Measurements from ENCODE around the gene ARHGAP19.

DNA sequence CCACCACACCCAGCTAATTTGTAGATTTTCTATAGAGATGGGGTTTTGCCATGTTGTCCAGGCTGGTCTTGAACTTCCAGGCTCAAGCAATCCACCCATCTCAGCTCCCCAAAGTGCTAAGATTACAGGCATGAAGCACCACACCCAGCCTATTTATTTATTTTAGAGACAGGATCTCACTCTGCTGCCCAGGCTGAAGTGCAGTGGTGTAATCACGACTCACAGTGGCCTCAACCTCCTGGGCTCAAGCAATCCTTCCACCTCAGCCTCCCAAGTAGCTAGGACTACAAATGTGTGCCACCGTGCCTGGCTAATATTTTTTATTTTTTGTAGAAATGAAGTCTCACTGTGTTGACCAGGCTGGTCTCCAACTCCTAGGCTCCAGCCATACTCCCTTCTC lies 49.0 kb upstream of the ARHGAP19 start:
- TF ChIP-seq, protein P1, sequence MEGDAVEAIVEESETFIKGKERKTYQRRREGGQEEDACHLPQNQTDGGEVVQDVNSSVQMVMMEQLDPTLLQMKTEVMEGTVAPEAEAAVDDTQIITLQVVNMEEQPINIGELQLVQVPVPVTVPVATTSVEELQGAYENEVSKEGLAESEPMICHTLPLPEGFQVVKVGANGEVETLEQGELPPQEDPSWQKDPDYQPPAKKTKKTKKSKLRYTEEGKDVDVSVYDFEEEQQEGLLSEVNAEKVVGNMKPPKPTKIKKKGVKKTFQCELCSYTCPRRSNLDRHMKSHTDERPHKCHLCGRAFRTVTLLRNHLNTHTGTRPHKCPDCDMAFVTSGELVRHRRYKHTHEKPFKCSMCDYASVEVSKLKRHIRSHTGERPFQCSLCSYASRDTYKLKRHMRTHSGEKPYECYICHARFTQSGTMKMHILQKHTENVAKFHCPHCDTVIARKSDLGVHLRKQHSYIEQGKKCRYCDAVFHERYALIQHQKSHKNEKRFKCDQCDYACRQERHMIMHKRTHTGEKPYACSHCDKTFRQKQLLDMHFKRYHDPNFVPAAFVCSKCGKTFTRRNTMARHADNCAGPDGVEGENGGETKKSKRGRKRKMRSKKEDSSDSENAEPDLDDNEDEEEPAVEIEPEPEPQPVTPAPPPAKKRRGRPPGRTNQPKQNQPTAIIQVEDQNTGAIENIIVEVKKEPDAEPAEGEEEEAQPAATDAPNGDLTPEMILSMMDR (conservative IDR thresholded peaks at IDR 0.05): no peak
- TF ChIP-seq EZH2 (IDR thresholded peaks at IDR 0.05; ENCODE audit: low read depth): no peak
